ENCODE results near the gene NXPE4.
"Not testable (repeated sequence)": the region's sequence is repeated elsewhere in the genome, so short reads cannot be mapped to it uniquely, and the experiment has no call there.

NXPE4 gene

GRCh38 chr11:114595571-114595970 is at the start of gene NXPE4:
Gene NXPE4 (minus strand): TSS chr11:114595786. CDS start chr11:114594759, 1,027 bp downstream.
- DNase-seq (ENCODE audit: low spot score), result no peak
- no peak for FAIRE-seq

GRCh38 chr11:114639440-114639839 is 43.9 kb upstream of the NXPE4 start:
- DNase-seq (ENCODE audit: low spot score); FAIRE-seq: not testable (repeated sequence)

DNA sequence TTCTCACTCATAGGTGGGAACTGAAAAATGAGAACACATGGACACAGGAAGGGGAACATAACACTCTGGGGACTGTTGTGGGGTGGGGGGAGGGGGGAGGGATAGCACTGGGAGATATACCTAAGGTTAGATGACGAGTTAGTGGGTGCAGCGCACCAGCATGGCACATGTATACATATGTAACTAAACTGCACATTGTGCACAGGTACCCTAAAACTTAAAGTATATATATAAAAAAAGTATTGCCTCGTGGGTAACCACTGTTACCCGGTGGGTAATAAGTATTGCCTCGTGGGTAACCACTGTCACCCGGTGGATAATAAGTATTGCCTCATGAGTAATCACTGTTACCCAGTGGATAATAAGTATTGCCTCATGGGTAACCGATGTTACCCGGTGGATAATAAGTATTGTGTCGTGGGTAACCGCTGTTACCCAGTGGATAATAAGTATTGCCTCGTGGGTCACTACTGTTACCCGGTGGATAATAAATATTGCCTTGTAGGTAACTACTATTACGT is 35.9 kb upstream of the NXPE4 start:
- DNase-seq (ENCODE audit: low spot score); FAIRE-seq: not testable (repeated sequence)

DNA sequence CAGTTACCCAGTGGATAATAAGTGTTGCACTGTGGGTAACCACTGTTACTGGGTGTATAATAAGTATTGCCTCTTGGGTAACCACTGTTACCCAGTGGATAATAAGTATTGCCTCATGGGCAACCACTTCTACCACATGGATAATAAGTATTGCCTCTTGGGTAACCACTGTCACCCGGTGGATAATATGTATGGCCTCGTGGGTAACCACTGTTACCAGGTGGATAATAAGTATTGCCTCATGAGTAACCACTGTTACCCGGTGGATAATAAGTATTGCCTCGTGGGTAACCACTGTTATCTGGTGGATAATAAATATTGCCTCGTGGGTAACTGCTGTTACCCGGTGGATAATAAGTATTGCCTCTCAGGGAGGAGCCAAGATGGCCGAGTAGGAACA is 29.7 kb upstream of the NXPE4 start:
- DNase-seq (ENCODE audit: low spot score) (no peak), FAIRE-seq (no peak)

- no peak for DNase-seq (ENCODE audit: low spot score)
- FAIRE-seq, result peak; percentile 75
These were observed 29.0 kb upstream of the NXPE4 start for GRCh38 chr11:114624455-114625207.

DNA sequence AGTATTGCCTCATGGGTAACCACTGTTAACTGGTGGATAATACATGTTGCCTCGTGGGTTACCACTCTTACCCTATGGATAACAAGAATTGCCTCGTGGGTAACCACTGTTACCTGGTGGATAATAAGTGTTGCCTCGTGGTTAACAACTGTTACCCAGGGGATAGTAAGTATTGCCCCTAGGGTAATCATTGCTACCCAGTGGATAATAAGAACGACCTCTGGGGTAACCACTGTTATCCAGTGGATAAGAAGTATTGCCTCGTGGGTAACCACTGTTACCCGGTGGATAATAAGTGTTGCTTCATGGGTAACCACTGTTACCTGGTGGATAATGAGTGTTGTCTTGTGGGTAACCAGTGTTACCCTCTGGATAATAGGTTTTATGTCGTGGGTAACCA is 28.1 kb upstream of the NXPE4 start:
- DNase-seq (ENCODE audit: low spot score) (no peak), FAIRE-seq (peak; percentile 56)

GRCh38 chr11:114622858-114623257 is 27.3 kb upstream of the NXPE4 start:
- FAIRE-seq (peak; percentile 85), DNase-seq (ENCODE audit: low spot score) (no peak)

GRCh38 chr11:114621950-114622809 is 26.6 kb upstream of the NXPE4 start:
- DNase-seq (ENCODE audit: low spot score) (no peak), FAIRE-seq (peak; percentile 48)

GRCh38 chr11:114621072-114621471 is 25.5 kb upstream of the NXPE4 start:
- DNase-seq (ENCODE audit: low spot score), result no peak
- FAIRE-seq, result peak; percentile 85

DNA sequence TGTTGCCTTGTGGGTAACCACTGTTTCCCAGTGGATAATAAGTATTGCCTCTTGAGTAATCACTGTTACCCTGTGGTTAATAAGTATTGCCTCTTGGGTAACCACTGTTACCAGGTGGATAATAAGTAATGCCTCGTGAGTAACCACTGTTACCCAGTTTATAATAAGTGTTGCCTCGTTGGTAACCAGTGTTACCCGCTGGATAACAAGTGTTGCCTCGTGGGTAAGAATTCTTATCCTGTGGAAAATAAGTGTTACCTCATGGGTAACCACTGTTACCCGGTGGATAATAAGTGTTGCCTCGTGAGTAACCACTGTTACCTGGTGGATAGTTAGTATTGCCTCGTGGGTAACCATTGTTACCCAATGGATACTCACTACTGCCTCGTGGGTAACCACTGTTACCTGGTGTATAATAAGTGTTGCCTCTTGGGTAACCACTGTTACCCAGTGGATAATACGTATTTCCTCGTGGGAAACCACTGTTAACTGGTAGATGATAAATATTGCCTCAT is 24.1 kb upstream of the NXPE4 start:
- peak; percentile 84 for FAIRE-seq

DNA sequence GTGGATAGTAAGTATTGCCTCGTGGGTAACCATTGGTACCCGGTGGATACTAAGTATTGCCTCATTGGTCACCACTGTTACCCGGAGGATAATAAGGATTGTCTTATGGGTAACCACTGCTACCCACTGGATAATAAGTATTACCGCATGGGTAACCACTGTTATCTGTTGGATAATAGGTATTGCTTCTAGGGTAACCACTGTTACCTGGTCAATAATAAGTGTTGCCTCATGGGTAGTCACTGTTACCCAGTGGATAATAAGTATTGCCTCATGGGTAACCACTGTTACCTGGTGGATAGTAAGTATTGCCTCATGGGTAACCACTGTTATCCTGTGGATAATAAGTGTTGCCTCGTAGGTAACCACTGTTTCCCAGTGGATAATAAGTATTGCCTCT is 22.6 kb upstream of the NXPE4 start:
- DNase-seq (ENCODE audit: low spot score) (no peak), FAIRE-seq (no peak)

More for the DNA sequence above, 24.1 kb upstream of the NXPE4 start:
- no peak for DNase-seq (ENCODE audit: low spot score)

DNA sequence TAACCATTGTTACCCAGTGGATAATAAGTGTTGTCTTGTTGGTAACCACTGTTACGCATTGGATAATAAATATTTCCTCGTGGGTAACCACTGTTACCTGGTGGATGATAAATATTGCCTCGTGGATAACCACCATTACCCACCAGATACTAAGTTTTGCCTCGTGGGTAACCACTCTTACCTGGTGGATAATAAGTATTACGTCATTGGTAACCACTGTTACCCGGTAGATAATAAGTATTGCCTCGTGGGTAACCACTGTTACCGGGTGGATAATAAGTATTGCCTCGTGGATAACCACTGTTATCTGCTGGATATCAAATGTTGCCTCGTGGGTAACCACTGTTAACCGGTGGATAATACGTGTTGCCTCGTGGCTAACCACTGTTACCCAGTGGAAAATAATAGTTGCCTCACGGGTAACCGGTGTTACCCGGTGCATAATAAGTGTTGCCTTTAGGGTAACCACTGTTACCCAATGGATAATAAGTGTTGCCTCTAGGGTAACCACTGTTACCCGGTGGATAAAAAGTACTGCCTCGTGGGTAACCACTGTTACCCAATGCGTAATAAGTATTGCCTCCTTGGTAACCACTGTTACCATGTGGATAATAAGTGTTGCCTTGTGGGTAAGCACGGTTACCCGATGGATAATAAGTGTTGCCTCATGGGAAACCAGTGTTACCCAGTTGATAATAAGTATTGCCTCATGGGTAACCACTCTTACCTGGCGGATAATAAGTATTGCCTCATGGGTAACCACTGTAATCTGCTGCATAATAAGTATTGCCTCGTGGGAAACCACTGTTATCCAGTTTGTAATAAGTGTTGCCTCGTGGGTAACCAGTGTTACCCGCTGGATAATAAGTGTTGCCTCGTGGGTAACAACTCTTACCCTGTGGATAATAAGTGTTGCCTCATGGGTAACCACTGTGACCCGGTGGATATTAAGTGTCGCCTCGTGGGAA is 21.9 kb upstream of the NXPE4 start:
- DNase-seq (ENCODE audit: low spot score) (no peak), FAIRE-seq (peak; percentile 89)

DNA sequence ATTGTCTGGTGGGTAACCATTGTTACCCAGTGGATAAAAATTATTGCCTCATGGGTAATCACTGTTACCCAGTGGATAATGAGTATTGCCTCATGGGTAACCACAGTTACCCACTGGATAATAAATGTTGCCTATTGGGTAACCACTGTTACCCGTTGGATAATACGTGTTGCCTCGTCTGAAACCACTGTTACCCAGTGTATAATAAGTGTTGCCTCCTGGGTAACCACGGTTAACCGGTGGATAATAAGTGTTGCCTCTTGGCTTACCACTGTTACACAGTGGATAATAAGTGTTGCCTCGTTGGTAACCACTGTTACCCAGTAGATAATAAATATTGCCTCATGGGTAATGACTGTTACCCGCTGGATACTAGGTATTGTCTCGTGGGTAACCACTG is 20.9 kb upstream of the NXPE4 start:
- FAIRE-seq (no peak), DNase-seq (ENCODE audit: low spot score) (no peak)

- DNase-seq (ENCODE audit: low spot score) (no peak), FAIRE-seq (peak; percentile 46)
These were observed 20.1 kb upstream of the NXPE4 start for GRCh38 chr11:114615448-114616361.

DNA sequence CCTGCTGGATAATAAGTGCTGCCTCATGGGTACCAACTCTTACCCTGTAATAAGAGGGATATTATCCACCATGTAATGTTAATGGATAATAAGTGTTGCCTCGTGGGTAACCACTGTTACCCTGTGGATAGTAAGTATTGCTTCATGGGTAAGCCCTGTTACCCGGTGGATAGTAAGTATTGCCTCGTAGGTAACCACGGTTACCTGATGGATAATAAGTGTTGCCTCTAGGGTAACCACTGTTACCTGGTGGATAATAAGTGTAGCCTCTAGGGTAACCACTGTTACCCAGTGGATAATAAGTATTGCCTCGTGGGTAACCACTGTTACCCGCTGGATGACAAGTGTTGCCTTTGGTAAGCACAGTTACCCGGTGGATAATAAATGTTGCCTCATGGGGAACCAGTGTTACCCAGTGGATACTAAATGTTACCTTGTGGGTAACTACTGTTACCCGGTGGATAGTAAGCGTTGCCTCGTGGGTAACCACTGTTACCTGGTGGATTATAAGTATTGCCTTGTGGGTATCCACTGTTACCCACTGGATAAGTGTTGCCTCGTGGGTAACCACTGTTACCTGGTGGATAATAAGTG is 18.6 kb upstream of the NXPE4 start:
- FAIRE-seq, result peak; percentile 82

DNA sequence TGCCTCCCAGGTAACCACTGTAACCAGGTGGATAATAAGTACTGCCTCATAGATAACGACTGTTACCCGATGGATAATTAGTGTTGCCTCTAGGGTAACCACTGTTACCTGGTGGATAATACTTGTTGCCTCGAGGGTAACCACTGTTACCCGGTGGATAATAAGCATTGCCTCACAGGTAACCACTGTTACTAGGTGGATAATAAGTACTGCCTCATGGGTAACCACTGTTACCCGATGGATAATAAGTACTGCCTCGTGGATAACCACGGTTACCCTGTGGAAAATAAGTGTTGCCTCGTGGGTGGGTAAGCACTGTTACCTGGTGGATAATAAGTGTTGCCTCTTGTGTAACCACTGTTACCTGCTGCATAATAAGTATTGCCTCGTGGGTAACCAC is 17.5 kb upstream of the NXPE4 start:
- not testable (repeated sequence) for DNase-seq (ENCODE audit: low spot score)
- peak; percentile 48 for FAIRE-seq

More for the DNA sequence above, 18.6 kb upstream of the NXPE4 start:
- DNase-seq (ENCODE audit: low spot score), result no peak

GRCh38 chr11:114612686-114613085 is 17.1 kb upstream of the NXPE4 start:
- no peak for FAIRE-seq
- DNase-seq (ENCODE audit: low spot score), result no peak

DNA sequence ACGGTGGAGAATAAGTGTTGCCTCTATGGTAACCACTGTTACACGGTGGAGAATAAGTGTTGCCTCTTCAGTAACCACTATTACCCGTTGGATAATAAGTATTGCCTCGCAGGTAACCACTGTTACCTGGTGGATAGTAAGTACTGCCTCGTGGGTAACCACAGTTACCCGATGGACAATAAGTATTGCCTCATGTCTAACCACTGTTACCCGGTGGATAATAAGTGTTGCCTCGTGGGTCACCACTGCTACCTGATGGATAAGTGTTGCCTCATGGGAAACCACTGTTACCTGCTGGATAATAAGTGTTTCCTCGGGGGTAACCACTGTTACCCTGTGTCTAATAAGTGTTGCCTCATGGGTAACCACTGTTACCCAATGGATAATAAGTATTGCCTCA is 16.6 kb upstream of the NXPE4 start:
- DNase-seq (ENCODE audit: low spot score); FAIRE-seq: not testable (repeated sequence)
